ENCODE measurements around the gene HERC3.

HERC3 gene

GRCh38 chr4:88591787-88592599, at the start of gene HERC3:
TSS of gene HERC3 (plus strand) at chr4:88592480. CDS start at chr4:88605824, 13,344 bp downstream.
- DNase-seq: peak; percentile 79

GRCh38 chr4:88549815-88550214, 42.5 kb upstream of the HERC3 start:
- no peak for DNase-seq

DNA sequence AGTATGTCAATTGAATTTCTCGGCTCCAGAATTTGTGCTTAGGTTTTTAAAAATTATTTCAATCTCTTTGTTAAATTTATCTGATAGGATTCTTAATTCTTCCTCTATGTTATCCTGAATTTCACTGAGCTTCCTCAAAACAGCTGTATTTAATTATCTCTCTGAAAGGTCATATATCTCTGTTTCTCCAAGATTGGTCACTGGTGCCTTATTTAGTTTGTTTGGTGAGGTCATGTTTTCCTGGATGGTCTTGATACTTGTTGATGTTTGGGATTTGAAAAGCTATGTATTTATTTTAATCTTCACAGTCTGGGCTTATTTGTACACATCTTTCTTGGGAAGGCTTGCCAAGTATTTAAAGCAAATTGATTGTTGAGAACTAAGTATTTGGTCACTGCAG, 24.7 kb upstream of the HERC3 start:
- no peak for DNase-seq

DNA sequence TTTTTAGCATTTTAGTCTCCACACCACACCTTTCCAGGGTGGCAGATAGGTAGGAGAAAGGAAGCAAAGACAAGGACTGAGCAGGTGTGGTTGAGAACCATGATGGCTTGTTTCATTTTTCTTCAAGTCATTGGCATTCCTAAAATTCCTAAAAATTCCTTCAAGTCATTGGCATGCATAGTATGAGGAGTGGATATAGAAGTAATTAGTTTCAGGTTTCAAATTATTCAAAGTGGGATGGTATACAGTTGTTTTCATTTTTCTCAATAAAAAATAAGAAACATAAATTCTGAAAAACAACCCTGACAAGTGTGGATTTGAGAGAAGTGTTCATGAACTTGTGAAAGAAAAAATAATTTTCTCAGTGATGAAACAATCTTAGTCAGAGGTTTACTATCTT, 22.3 kb upstream of the HERC3 start:
- no peak for DNase-seq

- no peak for DNase-seq
These were observed 18.9 kb upstream of the HERC3 start for GRCh38 chr4:88573276-88573980.

DNA sequence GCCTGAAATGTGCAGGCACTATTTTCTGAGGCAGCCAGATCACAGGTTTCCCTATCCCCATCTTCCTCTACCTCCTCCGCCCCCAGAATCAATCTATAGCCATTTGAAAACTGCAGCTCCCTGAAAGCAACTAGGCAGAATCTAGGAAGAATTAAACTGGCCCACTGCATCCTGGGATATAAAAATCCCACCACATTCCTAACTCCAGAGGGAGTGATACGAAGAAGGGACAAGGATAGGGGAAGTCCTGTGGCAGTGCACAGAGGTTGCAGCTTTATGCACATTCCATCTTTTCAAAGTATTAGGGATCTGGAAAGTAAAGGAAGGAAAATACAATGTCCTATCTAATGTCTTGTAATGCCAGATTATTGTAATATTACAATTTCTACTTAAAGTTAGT, 18.3 kb upstream of the HERC3 start:
- no peak for DNase-seq

DNA sequence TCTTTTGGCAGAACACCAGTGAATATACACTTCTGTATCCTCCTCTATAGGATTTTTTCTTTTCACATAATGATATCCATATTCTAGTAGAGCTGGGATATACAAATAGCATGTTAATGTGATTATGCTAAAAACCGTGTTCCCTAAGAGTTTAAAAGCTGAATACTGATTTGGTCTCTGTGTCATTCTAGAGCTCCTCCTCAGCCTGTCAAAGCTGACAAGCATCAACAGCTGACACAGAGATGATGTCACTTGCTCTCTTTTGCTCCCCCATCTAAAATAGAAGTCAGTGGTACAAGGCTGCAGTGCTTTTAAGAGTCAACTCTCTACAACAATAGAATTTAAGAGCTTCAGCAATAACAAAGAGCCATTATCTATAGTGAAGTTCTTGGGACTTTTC, 17.1 kb upstream of the HERC3 start:
- no peak for DNase-seq

DNA sequence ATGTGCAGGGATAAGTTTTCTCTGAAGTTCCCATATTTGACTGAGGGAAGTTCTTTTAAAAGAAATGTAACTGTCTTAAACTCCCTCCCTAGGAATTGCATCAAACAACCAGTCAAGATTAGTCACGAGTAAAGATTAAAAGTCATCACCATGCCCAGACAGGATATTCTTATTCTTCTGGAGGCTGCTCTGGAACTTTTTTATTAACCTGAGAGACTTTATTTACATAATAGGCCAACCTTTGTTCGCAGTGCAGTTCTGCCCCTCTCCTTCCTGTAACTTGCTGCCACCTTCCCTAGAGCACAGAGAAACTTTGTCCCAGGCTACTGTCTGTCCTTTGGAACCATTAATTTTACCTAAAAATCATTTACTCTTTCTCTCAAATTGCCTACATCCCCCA, 9.8 kb upstream of the HERC3 start:
- no peak for DNase-seq

GRCh38 chr4:88583631-88584470, 8.4 kb upstream of the HERC3 start:
- no peak for DNase-seq

- no peak for DNase-seq
These were observed 7.8 kb upstream of the HERC3 start for GRCh38 chr4:88584471-88584900.

DNA sequence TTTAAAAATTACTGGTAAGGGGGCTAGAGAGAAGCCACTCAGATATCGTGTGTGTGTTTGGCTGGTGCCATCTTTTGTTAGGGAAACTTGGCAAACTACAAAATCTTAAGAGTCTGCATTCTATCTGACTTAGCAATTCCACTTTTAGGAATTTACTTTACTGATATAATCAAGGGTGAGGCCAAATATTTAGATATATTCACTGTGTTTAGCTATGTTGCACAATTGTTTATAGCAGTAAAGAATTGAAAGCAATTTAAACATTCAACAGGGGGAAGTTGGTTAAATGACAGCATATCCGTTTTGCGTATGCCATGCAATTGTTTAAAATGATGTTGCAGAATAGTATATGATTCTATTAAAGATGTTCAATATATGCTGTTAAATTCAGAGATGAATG, 6.4 kb upstream of the HERC3 start:
- DNase-seq: no peak

GRCh38 chr4:88587306-88587705, 5.0 kb upstream of the HERC3 start:
- no peak for DNase-seq

DNA sequence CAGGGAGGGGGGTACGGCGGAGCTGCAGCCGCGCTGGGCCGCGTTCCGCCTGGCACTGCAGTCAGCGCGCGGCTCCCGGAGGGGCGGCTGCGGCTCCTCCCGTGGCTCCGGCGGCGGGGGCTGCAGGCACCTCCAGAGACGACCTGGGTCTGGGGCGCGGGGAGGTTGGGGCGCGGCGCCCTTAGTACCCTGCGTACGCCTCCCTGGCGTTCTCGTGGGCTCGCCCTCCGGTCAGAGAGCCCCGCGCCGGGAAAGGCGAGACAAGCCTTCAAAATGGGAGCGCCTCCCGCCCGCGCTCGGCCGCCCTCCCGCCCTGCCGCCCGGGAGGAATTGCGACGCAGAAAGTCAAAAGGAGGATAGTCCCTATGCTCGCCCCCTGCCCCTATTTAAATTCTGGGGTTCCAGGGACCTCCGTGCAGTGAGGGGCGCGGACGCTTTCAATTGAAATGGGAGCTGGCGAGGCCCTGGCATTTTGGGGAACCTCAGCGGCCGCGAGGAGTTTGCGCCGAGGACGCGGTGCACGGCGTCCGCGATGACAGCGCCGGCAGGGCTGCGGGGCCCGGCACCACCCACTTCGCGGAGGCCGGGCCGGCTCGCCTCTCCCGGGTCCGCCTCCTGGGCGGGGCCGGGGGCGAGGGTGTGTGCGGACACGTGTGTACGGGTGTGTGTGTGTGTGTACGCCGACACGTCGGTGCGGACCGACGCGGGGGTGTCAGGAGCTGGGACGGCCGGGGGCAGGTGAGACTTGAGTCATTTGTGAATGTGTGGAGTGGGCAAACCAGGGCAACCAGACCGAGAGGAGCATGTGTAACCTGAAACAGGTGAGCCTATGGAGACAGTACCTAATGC, 544 bp downstream of the HERC3 start:
- no peak for DNase-seq

DNA sequence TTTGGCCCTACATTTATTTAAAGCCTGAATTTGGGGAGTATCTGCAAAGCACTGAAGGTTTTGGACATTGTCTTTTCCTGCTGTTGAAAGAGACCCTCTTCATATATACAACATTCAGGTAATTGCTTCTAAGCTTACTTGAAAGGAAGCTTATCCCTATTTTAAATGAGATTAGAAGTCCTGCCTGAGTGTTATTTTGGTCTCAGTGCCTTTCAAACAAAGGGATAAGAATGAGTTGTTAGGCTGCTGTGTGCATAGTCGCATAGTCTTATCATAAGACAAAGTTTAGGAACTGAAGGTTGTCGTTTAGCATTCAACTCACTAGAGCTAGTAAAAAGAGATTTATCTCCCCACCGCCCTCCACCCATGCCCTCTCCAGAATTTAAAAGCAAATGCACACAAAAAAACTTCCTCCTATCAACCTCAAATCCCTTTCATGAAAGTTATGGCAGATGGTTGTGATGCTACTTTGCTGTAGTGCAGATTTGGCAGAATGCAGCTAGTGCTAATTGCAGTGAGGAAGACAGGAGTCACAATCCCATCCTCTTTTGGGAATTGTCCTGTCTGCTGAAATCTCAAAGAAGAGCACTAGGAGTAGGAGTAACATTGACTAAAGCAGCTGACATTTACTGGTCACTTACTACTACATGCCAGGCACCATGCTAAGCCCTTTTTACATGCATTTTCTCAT, 5.8 kb downstream of the HERC3 start:
- DNase-seq: no peak

DNA sequence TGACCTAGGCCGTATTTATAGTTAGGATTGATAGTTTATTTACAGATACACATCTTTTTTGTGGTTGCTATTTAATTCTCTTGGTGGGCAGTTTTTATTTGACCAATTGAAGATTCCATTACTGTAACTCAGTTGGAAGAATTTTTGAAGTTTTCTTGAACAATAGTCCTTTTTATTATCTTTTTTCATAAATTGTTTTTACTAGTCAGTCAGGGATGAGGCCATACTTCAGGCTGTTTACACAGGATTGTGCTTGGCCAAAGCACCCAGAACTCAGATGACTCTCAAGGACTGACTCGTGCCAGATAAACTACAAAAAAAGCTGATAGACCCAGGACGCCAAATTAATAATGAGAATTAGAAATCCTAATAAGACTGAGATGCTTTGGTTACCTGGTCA, 7.0 kb downstream of the HERC3 start:
- DNase-seq: no peak

- no peak for DNase-seq
These were observed 7.4 kb downstream of the HERC3 start for GRCh38 chr4:88599714-88600113.

DNA sequence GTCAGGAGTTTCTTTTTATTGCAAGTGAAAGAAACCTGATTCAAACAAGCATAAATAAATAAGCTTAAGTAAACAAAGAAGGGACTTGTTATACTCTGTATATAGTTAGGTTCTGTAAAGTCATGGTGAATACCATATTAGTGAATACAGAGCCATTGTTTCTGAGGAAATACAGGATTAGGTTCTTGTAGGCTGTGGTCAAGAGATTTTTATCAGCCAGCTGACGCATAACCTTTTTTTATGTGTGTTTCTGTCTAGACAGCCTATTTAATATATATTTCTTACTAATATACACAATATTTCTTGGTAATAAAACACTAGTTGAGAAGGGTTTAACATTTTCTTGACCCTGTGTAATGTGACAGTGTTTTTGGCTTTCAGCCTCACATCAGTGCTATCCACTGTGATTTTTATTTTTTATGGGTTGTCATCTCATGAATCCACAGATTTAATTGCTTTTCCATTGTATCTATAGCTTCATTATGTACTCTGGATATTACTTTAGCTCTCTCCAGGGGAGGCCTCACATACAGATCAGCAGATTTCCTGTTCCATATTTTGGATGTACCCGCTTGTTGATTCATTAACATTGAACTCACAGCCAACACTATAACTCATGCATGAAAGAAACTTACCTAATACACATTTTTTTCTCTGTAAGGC, 8.0 kb downstream of the HERC3 start:
- DNase-seq: no peak

DNA sequence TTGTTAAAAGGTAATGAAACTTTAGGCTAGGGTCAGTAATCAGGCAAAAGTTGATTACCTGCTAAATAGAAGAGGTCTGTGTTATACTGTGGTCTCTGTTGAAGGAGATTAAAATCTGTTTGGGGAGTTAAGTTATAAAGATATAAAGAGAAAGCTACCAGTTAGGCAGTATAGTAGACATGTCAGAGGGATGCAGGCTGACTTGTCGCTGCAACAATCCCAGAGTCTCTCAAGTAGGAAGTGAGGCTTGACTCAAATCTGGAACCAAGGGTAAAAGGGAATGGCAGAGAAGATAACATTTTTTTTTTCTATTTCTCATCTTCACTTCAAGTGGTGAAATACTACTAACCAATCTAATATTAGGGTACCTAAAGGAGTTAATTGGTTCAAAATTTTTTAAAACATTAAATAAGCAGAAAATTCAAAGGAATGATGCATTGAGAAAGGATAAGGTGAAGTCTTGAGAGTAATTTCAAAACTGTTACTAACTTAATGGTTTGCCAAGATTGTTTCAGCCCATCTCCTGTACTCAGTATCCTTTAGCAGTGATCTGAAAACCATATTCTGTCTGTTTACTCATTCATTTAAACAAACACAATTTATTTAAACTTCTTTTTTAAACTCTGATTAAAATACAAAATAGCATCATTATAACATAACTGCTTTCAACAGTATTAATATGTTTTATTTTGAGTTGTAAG, 12.8 kb downstream of the HERC3 start:
- no peak for DNase-seq

GRCh38 chr4:88605736-88606135, 13.5 kb downstream of the HERC3 start:
- no peak for DNase-seq

- DNase-seq: no peak
These were observed 14.6 kb downstream of the HERC3 start for GRCh38 chr4:88606832-88607231.

DNA sequence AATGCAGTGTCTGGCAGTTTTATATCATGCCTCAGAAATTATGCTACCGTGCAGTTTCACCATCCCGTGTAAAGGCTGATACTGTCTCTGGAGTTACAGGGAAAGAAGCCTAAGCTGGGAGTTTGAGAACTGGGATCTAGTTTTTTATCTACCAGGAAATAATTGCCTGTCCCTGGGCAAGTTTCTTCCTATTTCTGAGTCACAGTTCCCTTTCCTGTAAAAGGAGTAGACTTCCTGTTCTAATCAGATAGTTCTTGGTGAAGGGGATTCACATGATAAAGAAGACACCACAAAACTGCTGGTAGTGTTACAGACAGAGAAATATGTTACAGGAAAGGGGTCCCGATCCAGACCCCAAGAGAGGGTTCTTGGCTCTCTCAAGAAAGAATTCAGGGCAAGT, 17.1 kb downstream of the HERC3 start:
- no peak for DNase-seq

Measured in NCI-H1092 (cell line).